Epidermal melanocyte (primary cell): Measurements from ENCODE around the gene KLK13.

Experiments used
- DNase-seq: peaks from one replicate; pipeline ENCODE4 v3.0.0; 2011; ENCODE audit warnings: low spot score; ENCODE audit not compliant: insufficient read length

The KLK13 gene

DNA sequence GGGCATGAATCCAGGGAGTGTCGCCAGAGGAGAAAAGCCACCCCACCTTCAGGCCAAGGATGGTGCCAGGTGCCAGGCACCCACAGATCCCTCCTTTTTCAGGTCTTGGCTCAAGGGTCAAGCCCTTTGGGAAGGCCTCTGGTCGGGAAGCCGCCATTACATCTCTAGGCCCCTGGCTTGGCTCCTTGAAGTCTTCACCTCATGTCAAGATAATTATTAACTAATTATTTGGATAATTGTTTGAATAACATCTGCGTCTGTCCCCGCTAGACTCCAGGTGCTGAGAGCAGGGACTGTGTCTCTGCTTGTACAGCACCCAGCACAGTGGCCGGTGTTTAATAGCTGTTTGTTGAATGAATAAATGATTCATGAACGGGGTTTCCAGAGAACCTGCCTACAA, 1.2 kb downstream of the KLK13 start:
- peak; percentile 4 for DNase-seq

DNA sequence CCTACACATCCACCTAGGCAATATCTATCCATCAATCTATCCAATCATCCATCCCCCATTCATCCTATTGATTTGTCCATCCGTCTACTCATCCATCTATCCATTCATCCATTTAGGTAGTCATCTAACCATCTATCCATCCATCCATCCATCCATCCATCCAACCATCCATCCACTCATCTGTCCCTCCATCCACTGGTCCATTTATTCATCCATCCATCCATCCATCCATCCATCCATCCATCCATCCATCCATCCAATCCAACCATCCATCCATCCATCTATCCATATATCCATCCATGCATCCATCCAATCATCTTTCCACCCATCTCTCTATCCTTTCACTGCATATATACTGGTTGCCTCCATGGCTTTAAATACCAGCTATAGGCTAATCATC, 3.9 kb downstream of the KLK13 start:
- DNase-seq = no peak

DNA sequence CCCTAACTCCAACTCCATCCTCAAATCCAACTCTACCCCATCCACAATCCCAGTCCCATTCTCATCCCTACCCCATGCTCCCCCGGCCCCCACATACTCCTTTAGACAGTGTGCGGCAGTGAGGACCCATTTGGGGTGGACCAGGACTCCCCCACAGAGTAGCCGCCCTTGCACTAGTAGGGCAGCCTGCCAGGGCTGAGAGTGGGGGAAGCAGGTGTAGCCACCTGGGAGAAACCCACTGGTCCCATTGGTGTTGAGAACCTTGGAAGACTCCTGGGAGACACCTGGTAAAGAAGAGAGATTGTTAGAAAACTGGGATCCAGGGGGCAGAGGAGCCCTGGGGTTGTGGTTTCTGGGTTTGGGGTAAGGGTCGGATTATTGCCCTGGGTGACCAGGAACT, 4.6 kb downstream of the KLK13 start:
- no peak for DNase-seq

DNA sequence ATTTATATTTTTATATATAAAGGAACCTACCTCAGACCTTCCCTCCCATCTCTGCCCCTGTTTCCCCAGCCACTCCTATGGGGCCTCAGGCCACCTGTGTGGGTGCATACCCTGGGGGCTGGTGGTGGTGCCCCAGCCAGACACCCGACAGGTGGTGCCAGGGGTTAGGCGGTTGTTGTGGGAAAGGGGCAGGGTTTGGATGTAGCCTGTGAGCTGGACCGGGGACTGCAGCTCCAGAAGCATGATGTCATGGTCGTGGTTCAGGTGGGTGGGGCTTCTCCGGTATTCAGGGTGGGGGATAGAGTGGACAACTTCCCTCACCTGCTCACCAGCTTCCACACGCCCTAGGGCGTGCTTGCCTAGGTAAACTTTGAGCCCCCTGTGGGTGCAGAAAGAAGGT, 5.2 kb downstream of the KLK13 start:
- no peak for DNase-seq

DNA sequence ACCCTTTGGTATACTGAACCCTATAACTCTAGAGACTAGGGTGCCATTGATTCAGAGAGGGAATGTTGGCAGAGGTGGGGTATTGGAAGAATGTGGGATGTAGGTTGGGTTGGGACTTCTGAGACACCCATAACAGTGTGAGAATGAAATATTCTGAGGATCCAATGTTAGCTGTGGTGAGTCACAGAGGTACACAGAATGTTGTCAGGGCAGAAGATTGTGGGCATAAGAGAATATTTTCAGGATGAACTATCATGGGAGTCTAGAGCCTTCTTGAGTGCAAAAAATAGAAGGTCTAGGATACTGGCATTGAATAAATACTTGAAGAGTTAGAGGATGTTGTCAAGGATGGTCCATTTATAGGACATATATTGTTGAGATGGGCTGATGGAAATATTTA, 9.0 kb downstream of the KLK13 start:
- DNase-seq = no peak

DNA sequence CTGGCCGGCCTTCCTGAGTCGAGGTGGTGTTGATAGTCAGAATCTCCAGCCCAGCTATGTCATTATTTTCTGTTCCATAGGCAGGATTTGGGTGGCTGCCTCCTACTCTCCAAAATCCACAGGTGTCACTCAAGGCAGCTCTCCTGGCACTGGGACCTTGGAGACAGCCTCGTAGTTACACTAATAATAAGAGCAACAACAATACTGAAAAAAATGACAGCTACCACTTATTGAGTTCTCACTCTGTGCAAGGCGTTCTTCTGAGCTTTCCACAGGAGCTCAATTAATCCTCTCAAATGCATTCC, 17.9 kb downstream of the KLK13 start:
- DNase-seq = no peak

DNA sequence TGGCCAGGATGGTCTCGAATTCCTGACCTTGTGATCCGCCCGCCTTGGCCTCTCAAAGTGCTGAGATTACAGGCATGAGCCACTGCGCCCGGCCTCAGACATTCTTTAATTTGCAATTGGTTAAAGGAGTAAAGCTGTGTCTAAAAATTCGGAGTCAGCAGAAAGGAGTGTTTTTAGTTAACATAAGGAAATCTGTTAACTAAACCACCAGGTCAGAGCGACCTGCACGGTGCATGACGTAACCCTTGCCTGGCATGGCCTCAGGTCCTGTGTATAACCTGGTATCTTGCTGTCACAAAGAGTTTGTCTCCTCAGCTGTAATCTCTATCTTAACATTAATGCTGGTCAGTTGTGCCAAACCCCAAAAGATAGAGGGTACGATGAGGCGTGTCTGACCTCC, 20.6 kb downstream of the KLK13 start:
- DNase-seq = peak; percentile 4

DNA sequence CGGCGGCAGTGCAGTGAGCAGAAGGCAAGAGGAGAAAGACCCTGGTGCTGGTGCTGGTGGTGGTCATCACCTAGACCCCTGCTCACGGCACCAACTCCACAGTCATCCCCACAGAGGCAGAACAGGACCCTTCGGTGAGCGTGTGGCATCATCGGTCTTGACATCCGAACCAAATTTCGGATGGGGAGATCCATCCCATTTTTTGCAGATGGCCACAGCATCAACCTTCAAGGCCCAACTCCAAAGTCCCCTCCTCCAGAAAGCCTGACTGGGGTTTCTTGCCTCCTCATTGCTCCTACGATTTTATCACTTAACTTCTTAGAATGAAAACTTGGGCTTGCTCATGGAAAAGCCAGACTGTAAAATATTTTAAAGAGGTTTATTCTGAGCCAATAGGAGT, 21.4 kb downstream of the KLK13 start:
- DNase-seq = no peak

DNA sequence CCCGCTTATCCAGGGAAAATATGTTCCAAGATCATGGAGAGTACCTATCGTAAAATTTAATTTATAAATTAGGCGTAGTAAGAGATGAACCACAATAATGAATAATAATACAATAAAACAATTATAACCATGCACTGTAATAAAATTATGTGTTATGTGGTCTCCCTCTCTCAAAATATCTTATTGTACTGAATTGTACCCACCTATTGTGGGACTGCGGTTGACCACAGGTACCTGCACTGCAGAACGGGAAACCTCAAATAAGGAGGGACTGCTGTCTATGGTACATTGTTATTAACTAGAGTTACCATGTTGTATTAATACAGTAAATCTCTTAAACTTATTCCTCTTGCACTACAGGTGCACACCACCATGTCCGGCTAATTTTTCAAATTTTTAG, 24.7 kb downstream of the KLK13 start:
- no peak for DNase-seq

DNA sequence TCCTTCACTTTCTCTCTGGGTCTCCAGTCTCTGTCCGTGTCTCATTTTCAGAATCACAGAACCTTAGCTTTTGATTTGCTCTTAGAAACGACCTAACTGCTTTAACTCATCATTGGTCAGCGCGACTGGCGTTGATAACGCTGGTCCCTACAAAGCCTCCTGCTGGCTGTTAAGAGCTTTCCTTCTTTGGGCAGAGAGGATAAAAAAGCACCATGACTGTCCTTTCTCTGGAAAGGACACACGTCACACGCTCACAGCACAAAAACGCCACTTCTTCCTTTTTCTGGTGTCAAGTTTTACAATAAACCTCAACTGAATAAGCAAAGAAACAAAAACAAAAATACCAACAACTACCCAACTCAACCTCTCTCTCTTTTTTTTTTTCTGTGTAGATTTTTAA, 28.4 kb downstream of the KLK13 start:
- DNase-seq = no peak

DNA sequence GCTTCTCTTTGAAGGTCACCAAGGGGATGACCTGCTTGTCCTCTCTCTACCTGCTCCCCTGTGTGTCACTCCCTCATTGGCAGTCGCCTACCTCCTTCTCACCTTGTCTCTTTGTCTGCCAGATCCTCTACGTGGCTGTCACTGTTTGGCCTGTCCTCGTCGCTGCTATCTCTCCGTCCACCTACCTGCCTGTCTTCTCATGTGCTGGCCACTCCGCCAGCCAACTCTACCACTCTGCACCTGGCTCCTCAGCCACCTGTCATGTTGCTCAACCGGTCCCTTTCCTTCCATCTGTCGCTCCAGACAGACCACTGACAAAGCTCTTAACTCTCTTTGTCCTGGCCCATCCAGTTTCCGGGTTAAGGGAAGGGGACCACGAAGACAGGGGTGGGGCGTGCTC, 30.2 kb downstream of the KLK13 start, which contains the start of gene KLK12:
KLK12 (minus strand) TSS at position 299 of the 400 bp plus-strand sequence. CDS start 381 bp downstream, outside the sequence.
- no peak for DNase-seq

DNA sequence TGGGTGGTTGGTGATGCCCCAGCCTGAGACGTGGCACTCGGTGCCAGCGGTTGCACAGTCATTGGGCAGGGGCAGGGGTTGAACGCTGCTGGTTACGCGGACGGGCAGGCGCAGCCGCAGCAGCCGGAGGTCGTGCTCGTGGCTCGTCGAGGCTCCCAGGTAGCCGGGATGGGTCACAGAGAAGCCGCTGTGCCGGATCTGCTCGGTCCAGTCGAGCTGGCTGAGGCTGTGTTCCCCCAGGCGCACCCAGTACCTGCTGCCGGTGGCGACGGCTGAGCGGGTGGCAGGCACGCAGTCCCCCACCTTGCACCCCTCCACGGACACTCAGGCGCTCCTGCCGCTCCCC, 33.0 kb downstream of the KLK13 start:
- no peak for DNase-seq

DNA sequence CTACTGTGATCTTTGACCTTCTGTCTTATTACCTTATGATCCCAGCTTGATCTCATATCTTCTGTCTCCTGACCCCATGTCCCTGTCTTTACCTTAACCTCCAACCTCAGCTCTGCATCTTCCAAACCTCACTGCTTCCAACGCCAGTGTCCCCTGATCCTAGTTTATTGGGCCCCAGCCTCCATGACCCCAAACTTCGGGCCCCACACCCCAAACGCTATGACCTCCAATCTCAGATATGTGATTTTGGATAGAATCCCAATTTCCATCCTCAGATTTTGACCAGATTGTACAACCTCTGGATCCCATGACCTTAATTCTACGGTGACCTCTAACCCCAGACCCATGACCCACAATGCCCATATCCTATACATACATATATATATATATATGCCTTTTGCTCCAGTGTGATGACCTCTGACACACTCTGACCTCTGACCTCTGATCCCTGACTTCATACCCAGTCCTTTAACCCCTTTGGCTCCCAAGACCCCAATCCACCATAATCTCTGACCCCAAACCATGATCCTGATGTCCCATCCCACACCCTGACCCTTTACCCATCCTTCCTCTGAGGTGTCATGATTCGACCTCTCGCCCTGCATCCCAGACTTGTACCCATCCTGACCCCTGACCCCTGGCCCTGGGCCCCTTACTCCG, 33.5 kb downstream of the KLK13 start:
- no peak for DNase-seq

DNA sequence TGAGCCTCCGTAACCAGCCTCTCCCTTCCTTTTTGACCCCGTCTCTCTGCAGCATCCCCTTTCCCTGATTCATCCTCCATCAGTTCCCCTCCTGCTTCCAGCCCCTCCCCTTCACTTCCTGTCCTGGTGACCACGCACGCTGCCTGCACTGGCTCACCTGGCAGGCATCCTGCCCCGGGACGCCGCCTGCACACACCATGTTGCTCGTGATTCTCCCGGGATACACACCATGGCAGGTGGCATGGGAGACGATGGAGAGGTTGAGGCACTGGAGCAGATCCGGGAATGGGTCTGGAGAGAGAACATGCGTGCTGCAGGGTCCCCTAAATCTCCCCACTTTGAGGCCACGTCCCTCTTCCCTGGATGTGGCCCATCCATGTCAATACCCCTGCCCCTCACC, 34.3 kb downstream of the KLK13 start:
- no peak for DNase-seq

DNA sequence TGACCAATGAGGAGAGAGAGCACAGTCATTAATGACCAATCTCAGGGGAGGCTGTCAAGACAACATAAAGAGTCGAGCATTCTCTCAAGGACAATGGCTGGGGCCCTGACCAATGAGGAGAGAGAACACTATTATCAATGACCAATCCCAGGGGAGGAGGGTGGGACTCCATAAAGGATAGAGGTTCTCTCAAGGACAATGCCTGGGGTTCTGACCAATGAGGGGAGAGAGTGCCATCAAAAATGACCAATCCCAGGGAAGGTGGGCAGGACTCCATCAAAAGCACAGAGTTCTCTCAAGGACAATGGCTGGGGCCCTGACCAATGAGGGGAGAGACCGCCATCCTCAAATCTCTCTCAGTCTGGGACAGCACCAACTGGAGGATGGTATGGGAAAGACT, 35.2 kb downstream of the KLK13 start:
- no peak for DNase-seq

DNA sequence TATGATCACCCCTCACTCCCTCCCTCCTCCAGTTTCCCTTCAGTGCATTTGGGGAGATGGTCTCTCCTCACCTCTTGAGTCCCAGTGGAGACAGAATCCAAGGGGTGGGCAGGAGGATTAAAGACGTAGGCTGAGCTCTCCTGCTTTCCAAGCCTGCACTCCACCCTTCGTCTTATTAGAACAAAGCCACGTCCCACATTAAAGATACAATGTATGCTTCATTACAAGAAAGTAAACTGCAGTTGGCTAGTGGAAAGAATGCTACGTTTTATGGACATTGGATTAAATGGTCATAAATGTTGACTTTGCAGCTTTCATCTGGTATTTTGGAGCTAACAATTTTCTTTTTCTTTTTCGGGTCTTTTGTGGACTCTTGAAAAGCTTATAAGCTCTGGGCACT, 37.0 kb downstream of the KLK13 start:
- DNase-seq = no peak

DNA sequence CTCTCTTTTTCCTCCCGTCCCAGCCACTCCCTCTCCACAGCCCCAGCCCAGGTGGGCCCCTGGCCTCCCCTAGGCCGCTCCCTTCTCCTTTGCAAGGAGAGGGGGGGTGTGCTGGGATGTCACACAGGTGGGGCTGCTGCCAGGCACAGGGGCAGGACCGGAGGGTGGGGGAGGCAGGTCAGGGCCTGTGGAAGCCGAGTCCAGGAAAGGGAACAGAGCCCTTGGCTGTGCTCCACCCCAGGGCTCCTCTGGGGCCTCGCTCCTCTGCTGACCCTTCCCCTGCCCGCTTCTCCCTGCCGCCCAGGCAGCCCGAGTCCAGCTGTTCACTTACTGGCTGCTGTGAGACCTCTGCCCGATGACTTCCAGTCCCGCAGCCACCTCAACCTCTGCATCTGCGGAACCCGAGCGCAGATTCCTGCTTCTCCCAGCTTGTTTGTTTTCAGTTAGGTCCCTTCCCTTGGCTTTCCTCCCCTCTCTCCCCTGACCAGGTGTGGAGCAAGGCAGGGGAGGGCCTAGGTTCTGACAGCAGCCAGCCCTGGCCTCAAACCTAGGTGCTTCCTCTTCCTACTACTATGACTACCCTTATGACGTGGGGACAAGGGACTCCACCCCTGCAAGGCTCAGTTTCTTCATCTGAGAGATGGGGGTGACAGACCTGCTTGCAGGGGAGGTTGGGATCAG, 37.6 kb downstream of the KLK13 start:
- DNase-seq = no peak

DNA sequence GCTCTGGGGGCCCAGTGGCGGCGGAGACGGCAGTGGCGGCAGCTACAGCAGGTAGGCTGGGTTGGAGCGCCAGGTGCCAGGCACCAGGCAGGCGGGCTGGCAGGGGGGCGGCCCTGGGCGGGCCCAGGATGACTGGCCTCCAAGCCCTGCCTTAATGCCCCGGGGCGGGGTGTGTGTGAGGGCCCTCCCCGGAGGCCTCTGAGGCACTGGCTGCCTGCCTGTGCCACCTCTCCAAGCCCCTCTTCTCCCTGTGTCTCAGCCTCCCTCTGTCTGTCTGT, 38.4 kb downstream of the KLK13 start, which contains the start of gene KLK11:
KLK11 (minus strand) TSS at position 63 of the 278 bp plus-strand sequence. CDS start 985 bp downstream, outside the sequence.
- no peak for DNase-seq

DNA sequence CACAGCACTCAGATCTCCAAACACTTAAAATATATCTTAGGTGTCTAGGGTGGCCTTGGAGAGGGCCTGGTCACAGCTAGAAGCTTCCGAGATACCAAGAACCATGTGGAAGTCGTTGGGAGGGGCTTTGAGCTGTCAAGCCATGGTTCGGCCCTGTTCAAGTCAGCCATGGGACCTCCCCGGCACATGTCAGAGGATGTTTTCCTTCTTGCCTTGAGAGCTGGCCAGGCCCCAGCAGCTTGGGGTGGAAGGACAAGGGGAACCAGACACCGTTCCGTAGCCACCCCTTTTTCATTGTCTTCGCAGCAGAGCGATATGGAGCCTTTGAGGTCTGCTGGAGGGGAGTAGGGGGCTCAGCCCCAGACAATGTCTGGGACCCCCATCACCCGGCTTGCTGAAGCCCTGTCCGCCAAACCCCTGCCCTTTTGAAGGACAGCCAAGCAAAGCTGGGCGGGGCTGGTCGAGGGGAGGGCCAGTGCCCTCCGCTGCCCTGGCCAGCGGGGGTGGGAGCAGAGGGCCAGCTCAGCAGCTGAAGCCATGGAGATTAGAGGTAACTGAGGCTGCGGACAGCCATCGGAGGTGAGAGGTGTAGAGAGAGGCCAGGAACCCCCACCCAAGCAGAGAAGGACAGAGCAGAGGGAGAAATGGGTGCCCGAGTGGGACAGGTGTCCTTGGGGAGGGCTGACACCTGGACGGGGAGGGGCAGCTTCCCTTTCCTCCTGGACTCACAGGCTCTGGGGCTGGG, 38.9 kb downstream of the KLK13 start:
- no peak for DNase-seq

DNA sequence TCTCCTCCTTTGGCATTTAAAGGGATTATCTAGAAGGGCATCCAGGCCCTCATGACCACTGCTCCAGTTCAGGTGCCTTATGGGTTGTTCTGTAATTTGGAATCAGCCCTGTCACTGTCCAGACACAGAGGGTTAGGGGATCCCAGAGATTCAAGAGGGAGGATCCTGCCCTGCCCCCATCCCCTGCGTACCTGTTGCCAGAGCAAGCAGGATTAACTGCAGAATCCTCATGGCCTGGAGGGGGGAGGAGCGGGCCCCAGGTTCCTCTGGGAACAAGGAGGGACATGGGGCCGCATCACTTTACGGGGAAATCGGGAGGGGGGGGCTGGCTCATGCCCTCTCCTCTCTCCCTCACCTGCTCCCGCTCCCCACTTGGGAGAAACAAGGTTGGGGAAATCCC, 39.5 kb downstream of the KLK13 start:
- DNase-seq = no peak

DNA sequence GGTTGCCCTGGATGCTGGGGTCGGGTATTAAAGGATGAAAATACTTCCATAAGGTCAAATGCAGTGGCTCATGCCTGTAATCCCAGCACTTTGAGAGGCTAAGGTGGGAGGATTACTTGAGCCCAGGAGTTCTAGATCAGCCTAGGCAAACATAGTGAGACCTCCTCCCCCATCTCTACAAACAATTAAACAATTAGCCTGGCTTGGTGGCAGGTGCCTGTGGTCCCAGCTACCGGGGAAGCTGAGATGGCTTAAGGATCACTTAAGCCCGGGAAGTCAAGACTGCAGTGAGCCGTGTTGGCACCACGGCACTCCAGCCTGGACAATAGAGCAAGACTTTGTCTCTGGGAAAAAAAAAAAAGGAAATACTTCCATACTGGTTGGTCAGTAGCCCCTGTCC, 40.0 kb downstream of the KLK13 start:
- DNase-seq = no peak

DNA sequence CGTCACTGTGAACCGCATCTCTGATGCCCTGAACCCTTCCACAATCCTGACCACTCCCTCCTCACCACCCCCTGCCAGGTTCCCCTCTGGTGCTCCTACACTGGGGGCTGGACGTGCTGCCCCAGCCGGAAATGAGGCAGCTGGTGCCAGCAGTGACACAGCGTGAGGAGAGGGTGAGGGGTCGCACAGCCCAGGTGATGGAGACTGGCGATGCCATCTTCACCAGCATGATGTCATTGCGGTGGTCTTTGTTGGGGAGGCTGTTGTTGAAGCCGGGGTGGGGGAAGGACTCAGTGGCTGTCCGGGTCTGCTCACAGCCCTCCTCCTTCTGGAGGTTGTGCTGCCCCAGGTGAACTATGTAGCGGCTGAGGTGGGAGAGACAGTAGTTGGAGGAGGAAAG, 40.9 kb downstream of the KLK13 start:
- no peak for DNase-seq

DNA sequence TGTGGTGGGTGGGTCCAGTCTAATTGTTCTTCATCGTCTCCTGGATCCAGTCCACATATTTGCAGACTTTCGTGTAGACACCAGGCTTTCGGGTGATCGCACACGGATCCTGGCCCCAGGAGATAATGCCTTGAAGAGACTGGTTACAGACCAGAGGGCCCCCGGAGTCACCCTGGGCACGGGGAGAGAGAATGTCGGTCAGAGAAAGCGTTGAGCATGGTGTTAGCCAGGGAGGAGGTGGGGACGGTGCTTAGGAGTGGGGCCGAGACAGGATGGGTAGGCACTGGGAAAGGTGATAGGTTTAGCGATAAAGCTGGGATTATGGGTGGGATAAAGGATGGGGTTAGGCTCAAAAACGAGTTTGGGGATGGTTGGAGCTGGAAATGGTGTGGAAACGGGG, 42.4 kb downstream of the KLK13 start:
- no peak for DNase-seq
